CD4-positive, alpha-beta T cell (primary cell): ENCODE results near the gene NOTCH2. TPM values are rescaled to one million over a fixed set of nuclear protein-coding genes. Genes with fewer than 3 reads are reported as not detected.

Experiments
- ATAC-seq: fragments of 200-7000 bp; cut with Tn5 transposase; one replicate; pipeline ENCODE4 v1.10.0; 2022; ENCODE audit warnings: mild to moderate bottlenecking; ENCODE audit not compliant: poor library complexity
- CTCF ChIA-PET: fragments of 350-600 bp; sonication (Branson Sonifier 250); formaldehyde crosslinking; loops from one replicate; lab custom pipeline; 2021; ENCODE audit warnings: antibody characterized with exemption, inconsistent platforms; lab: Charles Lee
- POLR2A ChIA-PET: fragments of 350-600 bp; sonication (Branson Sonifier 250); formaldehyde crosslinking; loops from one replicate; lab custom pipeline; 2021; ENCODE audit warnings: antibody characterized with exemption, inconsistent platforms; lab: Charles Lee
- DNase-seq, 14 experiments: peaks; one replicate each; pipeline ENCODE4 v3.0.0-alpha.2; 2013 to 2020; ENCODE audit warnings: mixed read lengths in 2 of 14
- H3K27ac ChIP-seq, 2 donors: one replicate each; pipeline versions ENCODE4 v1.5.1 to v1.7.0; 2013; ENCODE audit warnings: low read length in 2 of 2, low read depth in 1 of 2, mild to moderate bottlenecking in 1 of 2
- H3K27me3 ChIP-seq, 2 experiments: 1 replicate in 1 of 2; 2 replicates in 1 of 2; pipeline versions ENCODE4 v1.6.1 to v1.7.0; 2013; ENCODE audit warnings: low read length in 2 of 2, control low read depth in 1 of 2, mild to moderate bottlenecking in 1 of 2, moderate library complexity in 1 of 2; ENCODE audit not compliant: insufficient read depth in 2 of 2, control insufficient read depth in 1 of 2
- H3K36me3 ChIP-seq: one replicate; pipeline ENCODE4 v1.6.1; 2013; ENCODE audit warnings: low read length, control low read depth; ENCODE audit not compliant: insufficient read depth
- H3K4me1 ChIP-seq: one replicate; pipeline ENCODE4 v1.6.1; 2013; ENCODE audit warnings: low read length, control low read depth; ENCODE audit not compliant: insufficient read depth
- H3K4me3 ChIP-seq: one replicate; pipeline ENCODE4 v1.5.1; 2013; ENCODE audit warnings: mild to moderate bottlenecking, low read length, moderate library complexity
- H3K9me3 ChIP-seq, 2 experiments: 1 replicate in 1 of 2; 2 replicates in 1 of 2; pipeline versions ENCODE4 v1.6.1 to v1.7.0; 2013; ENCODE audit warnings: low read length in 2 of 2, mild to moderate bottlenecking in 2 of 2, control low read depth in 1 of 2, moderate library complexity in 1 of 2; ENCODE audit not compliant: control insufficient read depth in 1 of 2, insufficient read depth in 1 of 2
- H3K27ac Mint-ChIP-seq: one replicate; pipeline ENCODE4 v1.8.0; 2020; ENCODE audit warnings: mixed read lengths
- H3K27me3 Mint-ChIP-seq: one replicate; pipeline ENCODE4 v1.8.0; 2021; ENCODE audit warnings: mixed read lengths
- H3K36me3 Mint-ChIP-seq: one replicate; pipeline ENCODE4 v1.8.0; 2021; ENCODE audit warnings: low read depth, mixed read lengths
- H3K4me1 Mint-ChIP-seq: one replicate; pipeline ENCODE4 v1.8.0; 2021; ENCODE audit warnings: low read depth, mixed read lengths
- H3K4me3 Mint-ChIP-seq: one replicate; pipeline ENCODE4 v1.8.0; 2020; ENCODE audit warnings: mild to moderate bottlenecking, mixed read lengths
- H3K9me3 Mint-ChIP-seq: one replicate; pipeline ENCODE4 v1.8.0; 2020; ENCODE audit warnings: mixed read lengths
- CTCF ChIP-seq: fragments of 200-600 bp; IDR thresholded peaks from one replicate; pipeline ENCODE4 v1.8.0; 2022; ENCODE audit warnings: antibody characterized with exemption, mild to moderate bottlenecking
- intact Hi-C, 2 experiments: fragments of 100-400 bp; cut with DNase I in 1 of 2; cut with micrococcal nuclease in 1 of 2; formaldehyde crosslinking; loops; one replicate each; pipeline versions ENCODE4 v1.15.1 to v1.9.0; 2023 to 2025; cut with DNase I, micrococcal nuclease
- total RNA-seq, 174 experiments: library from RNA in 2 of 174; stranded (reverse) in 2 of 174; gene quantifications; one replicate each; pipeline ENCODE4 v1.2.3 and lab custom pipeline; 2021 to 2026

The NOTCH2 gene
- total RNA-seq, 2 experiments from 2014 or later = 27.5 to 29.4 TPM

- TF ChIP-seq CTCF = no peak
- Mint-ChIP-seq H3K36me3 (peaks cover 69% of the 10 kb centered on the region), H3K9me3 (no peaks in the 10 kb centered on the region), H3K4me1 (no peaks in the 10 kb centered on the region), H3K27ac (no peak overlapping the region), H3K4me3 (no peak overlapping the region), H3K27me3 (no peaks in the 10 kb centered on the region)
- intact Hi-C loops = loop anchor here in 1 of 2 experiments (2.0 kb wide), 1 partner anchor 20 kb away; no protein-coding TSS in a partner anchor
- Histone ChIP-seq H3K36me3 (peaks cover 51% of the 10 kb centered on the region), H3K4me3 (no peak overlapping the region), H3K27ac (no peak overlapping the region), H3K27me3 (no peaks in the 10 kb centered on the region), H3K9me3 (no peaks in the 10 kb centered on the region), H3K4me1 (no peaks in the 10 kb centered on the region)
- no peak for ATAC-seq
- POLR2A ChIA-PET = no interaction called here
- CTCF ChIA-PET = interaction anchor here (1.1 kb wide), 1 partner anchor 12 kb away, joined by 4 read pairs; no protein-coding TSS in a partner anchor
- no peak for DNase-seq
Measured at GRCh38 chr1:119960501-119960900, 109.0 kb downstream of the NOTCH2 start.

GRCh38 chr1:119959268-119960220, 109.9 kb downstream of the NOTCH2 start:
- no peak for TF ChIP-seq CTCF
- no peak overlapping the region for H3K27ac Mint-ChIP-seq
- no peaks in the 10 kb centered on the region for H3K4me1 ChIP-seq
- intact Hi-C loops = loop anchor here in 1 of 2 experiments (2.0 kb wide), 1 partner anchor 21 kb away; no protein-coding TSS in a partner anchor
- H3K4me3 ChIP-seq = no peak overlapping the region
- H3K36me3 Mint-ChIP-seq = peaks cover 67% of the 10 kb centered on the region
- no peaks in the 10 kb centered on the region for H3K9me3 Mint-ChIP-seq
- POLR2A ChIA-PET = no interaction called here
- no peaks in the 10 kb centered on the region for H3K4me1 Mint-ChIP-seq
- H3K4me3 Mint-ChIP-seq = no peak overlapping the region
- H3K27ac ChIP-seq = no peak overlapping the region
- H3K9me3 ChIP-seq = no peaks in the 10 kb centered on the region
- peaks cover 50% of the 10 kb centered on the region for H3K36me3 ChIP-seq
- no peaks in the 10 kb centered on the region for H3K27me3 ChIP-seq
- ATAC-seq (no peak), DNase-seq (no peak)
- no peaks in the 10 kb centered on the region for H3K27me3 Mint-ChIP-seq
- CTCF ChIA-PET = interaction anchor here (1.1 kb wide), 1 partner anchor 11 kb away, joined by 4 read pairs; no protein-coding TSS in a partner anchor

- ChIA-PET CTCF (no interaction called here), POLR2A (no interaction called here)
- Histone ChIP-seq H3K36me3 (peaks cover 52% of the 10 kb centered on the region), H3K27me3 (no peaks in the 10 kb centered on the region), H3K4me3 (no peak overlapping the region), H3K4me1 (no peaks in the 10 kb centered on the region), H3K27ac (no peak overlapping the region), H3K9me3 (no peaks in the 10 kb centered on the region)
- no peak overlapping the region for H3K4me3 Mint-ChIP-seq
- no peaks in the 10 kb centered on the region for H3K4me1 Mint-ChIP-seq
- no peak for DNase-seq
- H3K9me3 Mint-ChIP-seq = no peaks in the 10 kb centered on the region
- intact Hi-C loops = no loop called here
- no peak for TF ChIP-seq CTCF
- H3K27ac Mint-ChIP-seq = no peak overlapping the region
- ATAC-seq = no peak
- no peaks in the 10 kb centered on the region for H3K27me3 Mint-ChIP-seq
- peaks cover 69% of the 10 kb centered on the region for H3K36me3 Mint-ChIP-seq
Measured at GRCh38 chr1:119958223-119958622, 111.2 kb downstream of the NOTCH2 start.
